ENCODE data around the gene SRRD.

SRRD gene

DNA sequence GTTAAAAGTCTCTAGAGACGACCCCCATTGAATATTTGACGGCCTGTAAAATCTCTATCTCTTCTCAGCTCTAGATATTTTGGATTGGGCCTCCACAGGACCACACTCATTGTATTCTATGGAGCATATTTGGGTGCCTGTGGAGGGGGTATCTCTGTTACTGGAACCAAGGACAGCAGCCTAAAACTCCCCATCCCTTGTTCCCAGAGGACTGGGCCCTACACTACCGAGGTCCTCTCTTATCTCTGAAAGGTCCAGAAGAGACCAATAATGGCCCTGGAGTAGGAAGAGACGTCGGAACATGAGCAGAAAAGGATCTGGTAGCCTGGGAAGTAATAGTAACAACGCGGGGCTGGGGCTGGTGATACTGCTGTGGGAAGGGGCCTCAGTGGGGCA, 636 bp upstream of the SRRD start:
- H3K36me3 ChIP-seq (ENCODE audit: insufficient read depth, low read length): peaks cover 24% of the 10 kb centered on the region
- H3K9me3 ChIP-seq (ENCODE audit: low read depth, low read length): no peaks in the 10 kb centered on the region
- TF ChIP-seq FOXP2 (optimal IDR thresholded peaks at IDR 0.05; ENCODE audit: control extremely low read depth, extremely low read length, insufficient read depth) (no peak), POLR2AphosphoS5 (IDR thresholded peaks at IDR 0.05; ENCODE audit: borderline replicate concordance, low read depth, low read length) (no peak), EZH2 (IDR thresholded peaks at IDR 0.05) (no peak)
- no peak for DNase-seq (ENCODE audit: low read depth, low spot score)
- peak overlapping the region; percentile 86 for H3K4me3 ChIP-seq
- peak overlapping the region; percentile 95 for H3K9ac ChIP-seq (ENCODE audit: insufficient read length)
- H3K27ac ChIP-seq: peak overlapping the region; percentile 77

DNA sequence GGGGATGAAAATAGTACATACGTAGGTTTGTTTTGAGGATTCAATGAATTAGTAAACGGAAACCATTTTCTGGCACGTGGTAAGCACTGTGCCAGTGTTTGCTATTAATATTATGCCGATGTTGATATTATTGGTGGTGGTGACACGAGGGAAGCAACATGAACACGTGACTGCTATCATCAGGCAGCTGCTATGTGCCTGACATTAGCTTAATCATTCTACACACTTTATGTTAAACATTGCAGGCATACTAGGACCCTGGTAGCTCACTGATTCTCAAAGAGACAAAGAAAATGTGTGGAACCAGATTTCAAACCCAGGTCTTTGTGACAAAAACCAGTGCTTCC, 656 bp downstream of the SRRD start:
- H3K27ac ChIP-seq: peak overlapping the region; percentile 77
- no peaks in the 10 kb centered on the region for H3K9me3 ChIP-seq (ENCODE audit: low read depth, low read length)
- TF ChIP-seq EZH2 (IDR thresholded peaks at IDR 0.05) (no peak), POLR2AphosphoS5 (IDR thresholded peaks at IDR 0.05; ENCODE audit: borderline replicate concordance, low read depth, low read length) (no peak), FOXP2 (optimal IDR thresholded peaks at IDR 0.05; ENCODE audit: control extremely low read depth, extremely low read length, insufficient read depth) (no peak)
- H3K36me3 ChIP-seq (ENCODE audit: insufficient read depth, low read length): peaks cover 29% of the 10 kb centered on the region
- peak overlapping the region; percentile 86 for H3K4me3 ChIP-seq
- H3K9ac ChIP-seq (ENCODE audit: insufficient read length): peak overlapping the region; percentile 95
- DNase-seq (ENCODE audit: low read depth, low spot score): no peak

DNA sequence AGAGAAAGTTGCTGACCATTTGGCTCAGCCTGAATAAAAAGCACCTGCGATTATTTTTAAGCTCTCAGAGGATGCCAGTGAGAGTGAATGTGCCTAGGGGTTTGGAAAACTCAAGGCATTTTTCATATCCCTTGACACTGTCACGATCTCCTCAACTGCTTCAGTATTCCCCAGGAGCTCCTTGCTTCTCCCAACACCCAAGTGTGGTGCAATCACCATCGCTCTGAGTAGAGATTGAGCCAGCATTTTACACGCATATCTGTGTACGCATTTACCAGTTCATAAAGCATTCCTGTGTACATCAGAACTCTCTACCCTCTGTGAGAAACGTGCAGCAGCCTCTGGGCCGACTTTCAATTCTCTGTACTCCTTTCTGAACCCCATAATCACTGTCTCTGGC, 1.3 kb downstream of the SRRD start:
- no peak overlapping the region for H3K27ac ChIP-seq
- H3K36me3 ChIP-seq (ENCODE audit: insufficient read depth, low read length): peaks cover 33% of the 10 kb centered on the region
- no peaks in the 10 kb centered on the region for H3K9me3 ChIP-seq (ENCODE audit: low read depth, low read length)
- H3K4me3 ChIP-seq: peak overlapping the region; percentile 86
- no peak for TF ChIP-seq FOXP2 (optimal IDR thresholded peaks at IDR 0.05; ENCODE audit: control extremely low read depth, extremely low read length, insufficient read depth)
- TF ChIP-seq POLR2AphosphoS5 (IDR thresholded peaks at IDR 0.05; ENCODE audit: borderline replicate concordance, low read depth, low read length): no peak
- no peak for TF ChIP-seq EZH2 (IDR thresholded peaks at IDR 0.05)
- no peak for DNase-seq (ENCODE audit: low read depth, low spot score)
- peak overlapping the region; percentile 95 for H3K9ac ChIP-seq (ENCODE audit: insufficient read length)

DNA sequence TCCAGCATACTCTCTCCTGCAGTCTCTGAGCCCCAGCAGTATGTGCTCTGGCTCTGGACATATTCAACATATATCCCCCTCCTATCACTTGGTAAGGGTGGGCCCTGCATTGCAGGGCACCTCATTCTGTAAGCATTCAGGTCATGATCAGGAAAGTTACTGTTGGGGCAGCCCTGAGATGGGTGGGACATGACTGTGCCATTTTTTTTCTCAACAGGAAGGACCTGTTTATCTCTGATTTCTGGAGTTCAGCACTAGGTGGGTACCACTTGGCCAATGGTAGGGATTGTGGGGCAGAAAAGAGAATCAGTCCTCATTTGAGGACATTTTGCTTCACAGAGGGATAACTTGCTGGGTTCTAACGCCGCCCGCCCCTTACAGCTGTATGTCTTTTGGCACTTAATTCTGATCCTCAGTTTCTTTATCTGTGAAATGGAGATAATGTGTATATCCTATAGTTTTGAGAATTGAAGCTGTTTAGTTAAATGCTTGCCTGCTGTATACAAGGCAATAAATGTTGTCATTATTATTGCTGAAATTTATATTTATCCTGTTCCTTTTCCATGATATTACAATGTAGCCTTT, 2.2 kb downstream of the SRRD start:
- DNase-seq (ENCODE audit: low read depth, low spot score): no peak
- no peak overlapping the region for H3K9ac ChIP-seq (ENCODE audit: insufficient read length)
- no peak for TF ChIP-seq FOXP2 (optimal IDR thresholded peaks at IDR 0.05; ENCODE audit: control extremely low read depth, extremely low read length, insufficient read depth)
- no peak for TF ChIP-seq POLR2AphosphoS5 (IDR thresholded peaks at IDR 0.05; ENCODE audit: borderline replicate concordance, low read depth, low read length)
- TF ChIP-seq EZH2 (IDR thresholded peaks at IDR 0.05): no peak
- no peaks in the 10 kb centered on the region for H3K9me3 ChIP-seq (ENCODE audit: low read depth, low read length)
- no peak overlapping the region for H3K4me3 ChIP-seq
- no peak overlapping the region for H3K27ac ChIP-seq
- H3K36me3 ChIP-seq (ENCODE audit: insufficient read depth, low read length): peaks cover 38% of the 10 kb centered on the region

DNA sequence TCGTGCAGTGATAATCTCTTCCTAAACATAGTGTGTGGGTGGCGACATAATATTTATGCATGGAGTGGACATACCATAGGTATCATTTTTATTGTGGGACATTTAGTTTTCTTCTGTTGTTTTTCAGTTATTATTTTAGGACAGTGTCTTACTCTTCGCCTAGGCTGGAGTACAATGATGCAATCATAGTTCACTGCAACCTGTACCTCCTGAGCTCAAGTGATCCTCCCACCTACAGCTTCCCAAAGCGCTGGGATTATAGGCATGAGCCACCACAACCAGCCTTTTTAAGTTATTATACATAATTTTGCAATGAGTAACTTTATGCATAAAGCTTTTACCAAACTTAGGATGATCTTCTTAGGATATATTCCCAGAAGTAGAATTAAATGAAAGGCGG, 2.7 kb downstream of the SRRD start:
- H3K27ac ChIP-seq: no peak overlapping the region
- no peak overlapping the region for H3K9ac ChIP-seq (ENCODE audit: insufficient read length)
- TF ChIP-seq EZH2 (IDR thresholded peaks at IDR 0.05) (no peak), POLR2AphosphoS5 (IDR thresholded peaks at IDR 0.05; ENCODE audit: borderline replicate concordance, low read depth, low read length) (no peak), FOXP2 (optimal IDR thresholded peaks at IDR 0.05; ENCODE audit: control extremely low read depth, extremely low read length, insufficient read depth) (no peak)
- no peak overlapping the region for H3K4me3 ChIP-seq
- DNase-seq (ENCODE audit: low read depth, low spot score): no peak
- H3K36me3 ChIP-seq (ENCODE audit: insufficient read depth, low read length): peaks cover 42% of the 10 kb centered on the region
- H3K9me3 ChIP-seq (ENCODE audit: low read depth, low read length): no peaks in the 10 kb centered on the region

DNA sequence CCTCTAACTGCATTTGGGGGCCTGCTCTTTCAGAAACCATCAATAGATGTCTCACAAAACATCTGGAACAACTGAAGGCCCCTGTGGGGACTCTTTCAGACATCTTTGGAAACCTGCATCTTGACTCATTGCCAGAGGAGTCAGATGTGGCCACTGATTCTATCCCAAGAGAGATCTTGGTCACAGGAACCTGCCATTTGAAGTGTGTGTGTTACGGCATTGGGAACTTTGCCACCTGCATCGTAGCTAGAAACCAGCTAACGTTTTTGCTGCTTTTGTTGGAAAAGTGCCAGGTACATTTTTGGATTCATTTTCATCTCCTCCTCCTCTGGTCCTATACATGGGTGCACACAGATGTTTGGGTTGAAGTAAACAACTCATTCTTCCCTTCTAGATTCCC, 4.3 kb downstream of the SRRD start:
- no peak for DNase-seq (ENCODE audit: low read depth, low spot score)
- Histone ChIP-seq H3K9ac (ENCODE audit: insufficient read length) (no peak overlapping the region), H3K9me3 (ENCODE audit: low read depth, low read length) (no peaks in the 10 kb centered on the region), H3K36me3 (ENCODE audit: insufficient read depth, low read length) (peaks cover 55% of the 10 kb centered on the region), H3K4me3 (no peak overlapping the region), H3K27ac (no peak overlapping the region)
- TF ChIP-seq FOXP2 (optimal IDR thresholded peaks at IDR 0.05; ENCODE audit: control extremely low read depth, extremely low read length, insufficient read depth) (no peak), POLR2AphosphoS5 (IDR thresholded peaks at IDR 0.05; ENCODE audit: borderline replicate concordance, low read depth, low read length) (no peak), EZH2 (IDR thresholded peaks at IDR 0.05) (no peak)

DNA sequence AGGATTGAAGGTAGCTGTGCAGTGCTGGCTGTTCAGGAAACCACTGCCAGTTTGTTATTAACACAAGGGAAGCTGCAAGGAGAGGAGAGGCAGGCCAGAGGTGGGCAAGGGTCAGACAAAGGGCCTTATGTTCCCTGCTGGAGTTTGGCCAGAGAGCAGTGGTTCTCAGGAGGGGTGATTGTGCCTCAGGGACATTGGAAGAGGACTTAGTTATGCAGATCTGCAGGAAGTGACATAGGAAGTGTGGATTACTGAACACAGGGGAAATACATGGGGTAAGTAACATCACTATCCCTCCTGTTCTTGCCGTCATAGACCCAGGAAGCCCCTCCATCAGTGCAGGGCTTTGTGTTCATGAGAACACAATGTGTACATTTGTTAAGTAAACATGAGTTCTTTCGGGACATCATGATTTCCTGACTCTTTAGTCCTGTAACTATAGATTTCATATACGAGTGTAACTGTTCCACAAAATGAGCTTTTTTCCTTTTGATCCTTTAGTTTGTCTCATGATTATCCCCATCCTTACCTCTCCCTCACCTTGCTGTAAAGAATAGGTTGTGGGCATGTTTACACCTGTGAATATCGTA, 5.9 kb downstream of the SRRD start:
- H3K9me3 ChIP-seq (ENCODE audit: low read depth, low read length): no peaks in the 10 kb centered on the region
- H3K36me3 ChIP-seq (ENCODE audit: insufficient read depth, low read length): peaks cover 70% of the 10 kb centered on the region
- no peak for DNase-seq (ENCODE audit: low read depth, low spot score)
- no peak overlapping the region for H3K27ac ChIP-seq
- no peak for TF ChIP-seq FOXP2 (optimal IDR thresholded peaks at IDR 0.05; ENCODE audit: control extremely low read depth, extremely low read length, insufficient read depth)
- no peak for TF ChIP-seq POLR2AphosphoS5 (IDR thresholded peaks at IDR 0.05; ENCODE audit: borderline replicate concordance, low read depth, low read length)
- no peak for TF ChIP-seq EZH2 (IDR thresholded peaks at IDR 0.05)
- H3K9ac ChIP-seq (ENCODE audit: insufficient read length): no peak overlapping the region
- no peak overlapping the region for H3K4me3 ChIP-seq

DNA sequence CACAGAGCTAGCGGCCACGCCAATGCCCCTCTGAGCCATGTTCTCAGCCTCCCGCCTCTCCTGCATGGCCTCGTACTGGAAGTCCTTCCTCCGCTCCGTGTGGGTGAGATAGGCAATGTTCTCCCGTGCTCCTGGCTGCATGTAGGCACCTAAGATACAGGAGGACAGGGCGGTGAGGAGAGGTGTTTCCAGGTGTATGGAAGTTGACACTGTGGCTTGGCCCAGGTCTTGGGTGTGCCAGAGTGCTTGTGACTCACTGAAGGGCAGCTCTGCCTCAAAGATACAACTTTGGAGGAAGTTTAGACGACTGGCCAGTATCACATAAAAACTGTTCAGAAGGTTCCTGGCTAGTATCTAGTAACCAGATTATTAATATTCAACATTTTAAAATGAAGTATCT, 8.5 kb downstream of the SRRD start:
- Histone ChIP-seq H3K36me3 (ENCODE audit: insufficient read depth, low read length) (peaks cover 93% of the 10 kb centered on the region), H3K4me3 (no peak overlapping the region), H3K27ac (no peak overlapping the region), H3K9ac (ENCODE audit: insufficient read length) (no peak overlapping the region), H3K9me3 (ENCODE audit: low read depth, low read length) (no peaks in the 10 kb centered on the region)
- TF ChIP-seq POLR2AphosphoS5 (IDR thresholded peaks at IDR 0.05; ENCODE audit: borderline replicate concordance, low read depth, low read length) (peak; percentile 31; the same call in 1 of the 2 replicates), EZH2 (IDR thresholded peaks at IDR 0.05) (no peak), FOXP2 (optimal IDR thresholded peaks at IDR 0.05; ENCODE audit: control extremely low read depth, extremely low read length, insufficient read depth) (no peak)
- no peak for DNase-seq (ENCODE audit: low read depth, low spot score)

DNA sequence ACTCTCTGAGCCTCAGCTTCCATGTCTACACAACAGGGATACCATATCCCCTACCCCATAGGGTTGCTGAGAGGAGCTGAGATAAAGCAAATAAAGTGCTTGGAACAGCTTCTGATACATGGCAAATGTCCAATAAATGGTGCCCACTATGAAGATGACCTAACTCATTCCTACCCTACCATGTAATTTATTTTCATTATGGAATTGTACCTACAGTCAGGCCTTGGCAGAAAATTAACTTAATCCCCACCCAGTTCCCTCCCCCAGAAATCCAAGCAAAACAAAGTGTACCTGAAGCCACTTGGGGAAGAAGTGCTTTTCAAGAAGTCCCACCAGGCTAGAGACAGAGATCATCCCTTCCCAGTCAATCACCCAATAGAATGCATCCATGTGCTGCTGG, 10.8 kb downstream of the SRRD start:
- Histone ChIP-seq H3K36me3 (ENCODE audit: insufficient read depth, low read length) (peaks cover 83% of the 10 kb centered on the region), H3K9ac (ENCODE audit: insufficient read length) (no peak overlapping the region), H3K9me3 (ENCODE audit: low read depth, low read length) (no peaks in the 10 kb centered on the region), H3K4me3 (no peak overlapping the region), H3K27ac (no peak overlapping the region)
- TF ChIP-seq FOXP2 (optimal IDR thresholded peaks at IDR 0.05; ENCODE audit: control extremely low read depth, extremely low read length, insufficient read depth) (no peak), POLR2AphosphoS5 (IDR thresholded peaks at IDR 0.05; ENCODE audit: borderline replicate concordance, low read depth, low read length) (no peak), EZH2 (IDR thresholded peaks at IDR 0.05) (no peak)
- no peak for DNase-seq (ENCODE audit: low read depth, low spot score)

Measured in SK-N-MC (cell line).